Fibroblast of skin of left biceps (primary cell): ENCODE measurements around the gene SAXO2.
"Not testable (repeated sequence)": the region's sequence is repeated elsewhere in the genome, so short reads cannot be mapped to it uniquely, and the experiment has no call there.

Source experiments
- DNase-seq, 2 experiments: peaks; one replicate each; pipeline ENCODE4 v3.0.0-alpha.2; 2013; ENCODE audit warnings: low read depth in 2 of 2

Gene SAXO2

DNA sequence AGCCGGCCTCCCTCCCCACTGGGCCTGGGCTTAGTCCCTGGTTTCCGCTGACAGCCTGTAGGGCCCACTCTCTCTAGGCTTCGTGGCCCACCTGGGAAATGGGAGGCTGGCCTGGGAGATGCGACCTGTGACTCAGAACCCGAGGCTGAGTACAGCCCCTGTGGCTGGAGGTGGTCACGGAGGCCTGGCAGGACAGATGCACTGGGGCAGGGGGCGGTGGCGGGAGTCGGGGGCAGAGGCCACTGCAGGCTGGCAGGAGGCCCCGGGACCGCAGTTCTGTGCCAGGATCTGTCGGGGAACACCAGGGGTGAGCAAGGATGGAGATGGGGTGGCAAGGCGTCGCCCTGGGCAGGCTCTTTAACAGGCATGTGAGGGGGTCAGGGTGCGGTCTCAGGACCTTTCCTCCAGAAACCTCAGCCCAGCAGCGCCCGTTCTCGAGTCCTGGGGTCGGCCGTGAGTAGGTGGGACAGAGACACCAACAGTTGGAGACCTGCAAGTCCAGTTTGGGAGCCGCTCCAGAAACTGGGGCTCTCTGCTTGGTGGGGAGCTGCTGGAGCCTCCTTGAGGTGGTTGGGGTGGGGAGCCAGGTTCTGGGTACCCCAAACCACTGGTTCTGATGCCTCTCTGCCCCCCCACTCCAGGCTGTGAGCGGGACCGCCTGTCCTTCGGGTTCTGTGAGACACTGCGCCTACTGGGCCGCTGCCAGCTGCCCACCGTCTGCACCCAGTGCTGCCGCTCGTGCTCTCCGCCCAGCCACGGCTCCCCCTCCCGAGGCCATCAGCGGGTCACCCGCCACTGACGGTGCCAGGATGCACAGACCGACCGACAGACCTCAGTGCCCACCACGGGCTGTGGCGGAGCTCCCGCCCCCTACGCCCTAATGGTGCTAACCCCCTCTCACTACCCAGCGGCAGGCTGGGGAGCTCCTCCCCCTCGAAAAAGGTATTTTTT lies 71.3 kb downstream of the SAXO2 start:
- not testable (repeated sequence) for DNase-seq
